K562 (cell line): ENCODE data around the gene BTG2. TPM values are rescaled to one million over a fixed set of nuclear protein-coding genes. Genes with fewer than 3 reads are reported as not detected.

ENCODE experiments used
- BACH1 ChIP-seq: fragments of 200-800 bp; sonication (Bioruptor generic); IDR thresholded peaks from 2 replicates; pipeline ENCODE4 v1.6.1; 2016; ENCODE audit warnings: missing genetic modification characterization, missing compliant biosample characterization
- BCOR ChIP-seq: fragments of 450-650 bp; IDR thresholded peaks from 2 replicates; pipeline ENCODE4 v1.6.1; 2016
- CBX1 ChIP-seq: sonication (generic); IDR thresholded peaks from 2 replicates; pipeline ENCODE4 v1.6.1; 2016; ENCODE audit warnings: antibody characterized with exemption, low read depth, mild to moderate bottlenecking
- CREM ChIP-seq: IDR thresholded peaks from 2 replicates; pipeline ENCODE4 v1.6.1; 2014; ENCODE audit warnings: antibody characterized with exemption, low read depth
- FOXJ3 ChIP-seq: sonication (generic); formaldehyde crosslinking; IDR thresholded peaks from 2 replicates; pipeline ENCODE4 v1.4.0; 2020; ENCODE audit warnings: mild to moderate bottlenecking, missing genetic modification reagents
- NCOA6 ChIP-seq: fragments of 450-650 bp; IDR thresholded peaks from 2 replicates; pipeline ENCODE4 v1.6.1; 2017; ENCODE audit warnings: mild to moderate bottlenecking
- RAD21 ChIP-seq, 2 experiments: fragments of 250-450 bp in 1 of 2; fragments of 450-650 bp in 1 of 2; sonication (Bioruptor Pico) in 1 of 2; formaldehyde crosslinking in 1 of 2; IDR thresholded peaks in 1 of 2; conservative IDR thresholded peaks in 1 of 2; 2 replicates each; pipeline versions ENCODE4 v1.4.0 to v1.8.0; 2020 to 2022; ENCODE audit warnings: mild to moderate bottlenecking in 2 of 2, moderate library complexity in 1 of 2
- TCF3 ChIP-seq: sonication (generic); formaldehyde crosslinking; IDR thresholded peaks from 2 replicates; pipeline ENCODE4 v1.4.0; 2020; ENCODE audit warnings: mild to moderate bottlenecking, missing genetic modification reagents
- polyA plus RNA-seq, 8 experiments: library from polyadenylated mRNA; depleted of rRNA in 4 of 8; stranded (reverse) in 5 of 8; unstranded in 3 of 8; fragments of >200 nt; fragmentation: Nextera tagmentation in 2 of 8; fragmentation: Illumina TruSeq in 1 of 8; extraction: Ambion mirVana in 2 of 8; extraction: Trizol in 1 of 8; gene quantifications; 2 replicates each; pipeline versions ENCODE4 v1.2.1 to v1.2.3, GENCODE V29; 2011 to 2014; ENCODE audit warnings: inconsistent platforms in 1 of 8, missing spikeins in 1 of 8
- total RNA-seq, 7 experiments: library from RNA; depleted of rRNA in 6 of 7; stranded (reverse); fragments of >200 nt in 6 of 7; fragmentation: Illumina TruSeq in 2 of 7; extraction: Trizol in 2 of 7; gene quantifications; 2 replicates each; pipeline versions ENCODE4 v1.2.1 to v1.2.3, GENCODE V29; 2011 to 2021; ENCODE audit warnings: low replicate concordance in 1 of 7
- TF ChIP-seq, protein P1 (sequence below): fragments of 450-650 bp; IDR thresholded peaks from 2 replicates; pipeline ENCODE4 v1.6.1; 2016; ENCODE audit warnings: mild to moderate bottlenecking, moderate library complexity
- TF ChIP-seq, protein P2 (sequence below): sonication (generic); formaldehyde crosslinking; IDR thresholded peaks from 2 replicates; pipeline ENCODE4 v1.8.1; 2023; ENCODE audit warnings: mild to moderate bottlenecking, missing genetic modification reagents
- TF ChIP-seq, protein P3 (sequence below): fragments of 250-450 bp; sonication (Bioruptor Pico); IDR thresholded peaks from 2 replicates; pipeline ENCODE4 v1.5.1; 2021; ENCODE audit warnings: mild to moderate bottlenecking

Gene BTG2
- total and polyA plus RNA-seq, 9 of the 15 experiments (the other 6 are each of a cell fraction or from before 2014, with no cell fraction given): 2.3 to 41.9 (median 8.7) TPM

DNA sequence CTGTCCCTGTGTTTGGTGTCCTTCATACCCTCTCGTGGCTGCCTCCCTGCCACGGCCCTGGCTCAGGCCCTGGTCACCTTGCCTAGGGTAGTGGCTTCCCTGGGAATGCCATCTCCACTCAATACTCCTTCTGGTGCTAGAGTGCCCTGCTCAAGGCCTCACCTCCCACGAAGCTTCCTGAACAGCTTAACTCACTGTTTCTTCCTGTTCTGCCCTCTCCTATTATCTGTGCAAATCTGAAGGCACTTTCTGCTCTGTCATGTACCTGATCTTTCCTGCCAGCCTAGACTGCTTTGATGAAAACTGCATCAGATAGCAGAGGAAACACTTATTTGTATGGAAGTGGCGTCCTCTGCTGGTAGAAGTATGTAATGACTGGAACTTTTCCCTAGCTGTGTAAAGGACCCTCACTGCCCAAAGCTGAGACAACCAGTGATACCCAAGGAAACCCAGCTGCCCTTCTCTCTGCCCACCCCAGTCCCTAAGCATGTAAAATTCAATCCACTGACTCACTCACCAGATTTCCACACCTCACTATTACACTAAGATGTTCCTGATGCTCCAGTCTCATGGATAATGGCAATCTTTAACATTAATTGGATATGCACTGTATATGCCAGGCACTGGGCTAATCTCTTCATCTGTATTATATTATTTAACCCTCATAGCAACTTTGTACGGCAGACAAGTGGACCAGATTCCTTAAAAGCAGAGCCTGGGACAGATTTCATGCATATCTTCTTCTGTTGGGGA lies 36.2 kb upstream of the BTG2 start (continued):
- TF ChIP-seq, protein P1, sequence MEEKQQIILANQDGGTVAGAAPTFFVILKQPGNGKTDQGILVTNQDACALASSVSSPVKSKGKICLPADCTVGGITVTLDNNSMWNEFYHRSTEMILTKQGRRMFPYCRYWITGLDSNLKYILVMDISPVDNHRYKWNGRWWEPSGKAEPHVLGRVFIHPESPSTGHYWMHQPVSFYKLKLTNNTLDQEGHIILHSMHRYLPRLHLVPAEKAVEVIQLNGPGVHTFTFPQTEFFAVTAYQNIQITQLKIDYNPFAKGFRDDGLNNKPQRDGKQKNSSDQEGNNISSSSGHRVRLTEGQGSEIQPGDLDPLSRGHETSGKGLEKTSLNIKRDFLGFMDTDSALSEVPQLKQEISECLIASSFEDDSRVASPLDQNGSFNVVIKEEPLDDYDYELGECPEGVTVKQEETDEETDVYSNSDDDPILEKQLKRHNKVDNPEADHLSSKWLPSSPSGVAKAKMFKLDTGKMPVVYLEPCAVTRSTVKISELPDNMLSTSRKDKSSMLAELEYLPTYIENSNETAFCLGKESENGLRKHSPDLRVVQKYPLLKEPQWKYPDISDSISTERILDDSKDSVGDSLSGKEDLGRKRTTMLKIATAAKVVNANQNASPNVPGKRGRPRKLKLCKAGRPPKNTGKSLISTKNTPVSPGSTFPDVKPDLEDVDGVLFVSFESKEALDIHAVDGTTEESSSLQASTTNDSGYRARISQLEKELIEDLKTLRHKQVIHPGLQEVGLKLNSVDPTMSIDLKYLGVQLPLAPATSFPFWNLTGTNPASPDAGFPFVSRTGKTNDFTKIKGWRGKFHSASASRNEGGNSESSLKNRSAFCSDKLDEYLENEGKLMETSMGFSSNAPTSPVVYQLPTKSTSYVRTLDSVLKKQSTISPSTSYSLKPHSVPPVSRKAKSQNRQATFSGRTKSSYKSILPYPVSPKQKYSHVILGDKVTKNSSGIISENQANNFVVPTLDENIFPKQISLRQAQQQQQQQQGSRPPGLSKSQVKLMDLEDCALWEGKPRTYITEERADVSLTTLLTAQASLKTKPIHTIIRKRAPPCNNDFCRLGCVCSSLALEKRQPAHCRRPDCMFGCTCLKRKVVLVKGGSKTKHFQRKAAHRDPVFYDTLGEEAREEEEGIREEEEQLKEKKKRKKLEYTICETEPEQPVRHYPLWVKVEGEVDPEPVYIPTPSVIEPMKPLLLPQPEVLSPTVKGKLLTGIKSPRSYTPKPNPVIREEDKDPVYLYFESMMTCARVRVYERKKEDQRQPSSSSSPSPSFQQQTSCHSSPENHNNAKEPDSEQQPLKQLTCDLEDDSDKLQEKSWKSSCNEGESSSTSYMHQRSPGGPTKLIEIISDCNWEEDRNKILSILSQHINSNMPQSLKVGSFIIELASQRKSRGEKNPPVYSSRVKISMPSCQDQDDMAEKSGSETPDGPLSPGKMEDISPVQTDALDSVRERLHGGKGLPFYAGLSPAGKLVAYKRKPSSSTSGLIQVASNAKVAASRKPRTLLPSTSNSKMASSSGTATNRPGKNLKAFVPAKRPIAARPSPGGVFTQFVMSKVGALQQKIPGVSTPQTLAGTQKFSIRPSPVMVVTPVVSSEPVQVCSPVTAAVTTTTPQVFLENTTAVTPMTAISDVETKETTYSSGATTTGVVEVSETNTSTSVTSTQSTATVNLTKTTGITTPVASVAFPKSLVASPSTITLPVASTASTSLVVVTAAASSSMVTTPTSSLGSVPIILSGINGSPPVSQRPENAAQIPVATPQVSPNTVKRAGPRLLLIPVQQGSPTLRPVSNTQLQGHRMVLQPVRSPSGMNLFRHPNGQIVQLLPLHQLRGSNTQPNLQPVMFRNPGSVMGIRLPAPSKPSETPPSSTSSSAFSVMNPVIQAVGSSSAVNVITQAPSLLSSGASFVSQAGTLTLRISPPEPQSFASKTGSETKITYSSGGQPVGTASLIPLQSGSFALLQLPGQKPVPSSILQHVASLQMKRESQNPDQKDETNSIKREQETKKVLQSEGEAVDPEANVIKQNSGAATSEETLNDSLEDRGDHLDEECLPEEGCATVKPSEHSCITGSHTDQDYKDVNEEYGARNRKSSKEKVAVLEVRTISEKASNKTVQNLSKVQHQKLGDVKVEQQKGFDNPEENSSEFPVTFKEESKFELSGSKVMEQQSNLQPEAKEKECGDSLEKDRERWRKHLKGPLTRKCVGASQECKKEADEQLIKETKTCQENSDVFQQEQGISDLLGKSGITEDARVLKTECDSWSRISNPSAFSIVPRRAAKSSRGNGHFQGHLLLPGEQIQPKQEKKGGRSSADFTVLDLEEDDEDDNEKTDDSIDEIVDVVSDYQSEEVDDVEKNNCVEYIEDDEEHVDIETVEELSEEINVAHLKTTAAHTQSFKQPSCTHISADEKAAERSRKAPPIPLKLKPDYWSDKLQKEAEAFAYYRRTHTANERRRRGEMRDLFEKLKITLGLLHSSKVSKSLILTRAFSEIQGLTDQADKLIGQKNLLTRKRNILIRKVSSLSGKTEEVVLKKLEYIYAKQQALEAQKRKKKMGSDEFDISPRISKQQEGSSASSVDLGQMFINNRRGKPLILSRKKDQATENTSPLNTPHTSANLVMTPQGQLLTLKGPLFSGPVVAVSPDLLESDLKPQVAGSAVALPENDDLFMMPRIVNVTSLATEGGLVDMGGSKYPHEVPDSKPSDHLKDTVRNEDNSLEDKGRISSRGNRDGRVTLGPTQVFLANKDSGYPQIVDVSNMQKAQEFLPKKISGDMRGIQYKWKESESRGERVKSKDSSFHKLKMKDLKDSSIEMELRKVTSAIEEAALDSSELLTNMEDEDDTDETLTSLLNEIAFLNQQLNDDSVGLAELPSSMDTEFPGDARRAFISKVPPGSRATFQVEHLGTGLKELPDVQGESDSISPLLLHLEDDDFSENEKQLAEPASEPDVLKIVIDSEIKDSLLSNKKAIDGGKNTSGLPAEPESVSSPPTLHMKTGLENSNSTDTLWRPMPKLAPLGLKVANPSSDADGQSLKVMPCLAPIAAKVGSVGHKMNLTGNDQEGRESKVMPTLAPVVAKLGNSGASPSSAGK: no peak
- TF ChIP-seq FOXJ3 (CRISPR knock-in tag) (no peak), CREM (peak; percentile 56), BACH1 (tag) (no peak), BCOR (no peak), CBX1 (no peak), NCOA6 (no peak), TCF3 (CRISPR knock-in tag) (no peak), RAD21 (CRISPR knock-in tag; conservative IDR thresholded peaks at IDR 0.05 in 1 of 2, IDR thresholded peaks at IDR 0.05 in 1 of 2) (peak; percentile 91 to 95)
- TF ChIP-seq, protein P2, sequence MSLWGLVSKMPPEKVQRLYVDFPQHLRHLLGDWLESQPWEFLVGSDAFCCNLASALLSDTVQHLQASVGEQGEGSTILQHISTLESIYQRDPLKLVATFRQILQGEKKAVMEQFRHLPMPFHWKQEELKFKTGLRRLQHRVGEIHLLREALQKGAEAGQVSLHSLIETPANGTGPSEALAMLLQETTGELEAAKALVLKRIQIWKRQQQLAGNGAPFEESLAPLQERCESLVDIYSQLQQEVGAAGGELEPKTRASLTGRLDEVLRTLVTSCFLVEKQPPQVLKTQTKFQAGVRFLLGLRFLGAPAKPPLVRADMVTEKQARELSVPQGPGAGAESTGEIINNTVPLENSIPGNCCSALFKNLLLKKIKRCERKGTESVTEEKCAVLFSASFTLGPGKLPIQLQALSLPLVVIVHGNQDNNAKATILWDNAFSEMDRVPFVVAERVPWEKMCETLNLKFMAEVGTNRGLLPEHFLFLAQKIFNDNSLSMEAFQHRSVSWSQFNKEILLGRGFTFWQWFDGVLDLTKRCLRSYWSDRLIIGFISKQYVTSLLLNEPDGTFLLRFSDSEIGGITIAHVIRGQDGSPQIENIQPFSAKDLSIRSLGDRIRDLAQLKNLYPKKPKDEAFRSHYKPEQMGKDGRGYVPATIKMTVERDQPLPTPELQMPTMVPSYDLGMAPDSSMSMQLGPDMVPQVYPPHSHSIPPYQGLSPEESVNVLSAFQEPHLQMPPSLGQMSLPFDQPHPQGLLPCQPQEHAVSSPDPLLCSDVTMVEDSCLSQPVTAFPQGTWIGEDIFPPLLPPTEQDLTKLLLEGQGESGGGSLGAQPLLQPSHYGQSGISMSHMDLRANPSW (CRISPR knock-in tag): no peak
- TF ChIP-seq, protein P3, sequence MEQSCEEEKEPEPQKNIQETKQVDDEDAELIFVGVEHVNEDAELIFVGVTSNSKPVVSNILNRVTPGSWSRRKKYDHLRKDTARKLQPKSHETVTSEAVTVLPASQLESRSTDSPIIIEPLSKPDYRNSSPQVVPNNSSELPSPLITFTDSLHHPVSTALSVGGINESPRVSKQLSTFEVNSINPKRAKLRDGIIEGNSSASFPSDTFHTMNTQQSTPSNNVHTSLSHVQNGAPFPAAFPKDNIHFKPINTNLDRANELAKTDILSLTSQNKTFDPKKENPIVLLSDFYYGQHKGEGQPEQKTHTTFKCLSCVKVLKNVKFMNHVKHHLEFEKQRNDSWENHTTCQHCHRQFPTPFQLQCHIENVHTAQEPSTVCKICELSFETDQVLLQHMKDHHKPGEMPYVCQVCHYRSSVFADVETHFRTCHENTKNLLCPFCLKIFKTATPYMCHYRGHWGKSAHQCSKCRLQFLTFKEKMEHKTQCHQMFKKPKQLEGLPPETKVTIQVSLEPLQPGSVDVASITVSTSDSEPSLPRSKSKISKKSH (CRISPR knock-in tag): no peak
